ENCODE results near the gene PTPRM.

PTPRM gene

GRCh38 chr18:8142932-8143331 lies 575.8 kb downstream of the PTPRM start:
- no peak for DNase-seq

GRCh38 chr18:8151181-8151580 lies 584.1 kb downstream of the PTPRM start:
- no peak for DNase-seq

GRCh38 chr18:8153887-8154583 lies 586.9 kb downstream of the PTPRM start:
- no peak for DNase-seq

- no peak for DNase-seq
Observed at GRCh38 chr18:8162802-8163201, 595.7 kb downstream of the PTPRM start.

GRCh38 chr18:8163286-8163959 lies 596.3 kb downstream of the PTPRM start:
- DNase-seq = no peak

GRCh38 chr18:8165095-8165494 lies 598.0 kb downstream of the PTPRM start:
- DNase-seq = no peak

GRCh38 chr18:8167026-8167425 lies 599.9 kb downstream of the PTPRM start:
- no peak for DNase-seq

- DNase-seq = no peak
Observed at GRCh38 chr18:8167673-8168072, 600.6 kb downstream of the PTPRM start.

- no peak for DNase-seq
Observed at GRCh38 chr18:8169722-8170121, 602.6 kb downstream of the PTPRM start.

GRCh38 chr18:8174771-8175170 lies 607.7 kb downstream of the PTPRM start:
- no peak for DNase-seq

- DNase-seq = no peak
Observed at GRCh38 chr18:8175501-8176061, 608.5 kb downstream of the PTPRM start.

- no peak for DNase-seq
Observed at GRCh38 chr18:8176109-8176508, 609.0 kb downstream of the PTPRM start.

GRCh38 chr18:8176554-8176953 lies 609.4 kb downstream of the PTPRM start:
- no peak for DNase-seq

GRCh38 chr18:8177330-8178016 lies 610.4 kb downstream of the PTPRM start:
- DNase-seq = no peak

GRCh38 chr18:8186413-8186812 lies 619.3 kb downstream of the PTPRM start:
- no peak for DNase-seq

GRCh38 chr18:8188184-8188583 lies 621.1 kb downstream of the PTPRM start:
- no peak for DNase-seq

- DNase-seq = no peak
Observed at GRCh38 chr18:8190980-8191379, 623.9 kb downstream of the PTPRM start.

- no peak for DNase-seq
Observed at GRCh38 chr18:8194431-8194830, 627.3 kb downstream of the PTPRM start.

GRCh38 chr18:8196238-8196637 lies 629.1 kb downstream of the PTPRM start:
- no peak for DNase-seq

GRCh38 chr18:8197499-8197898 lies 630.4 kb downstream of the PTPRM start:
- DNase-seq = no peak

- no peak for DNase-seq
Observed at GRCh38 chr18:8207996-8208395, 640.9 kb downstream of the PTPRM start.

GRCh38 chr18:8208716-8209115 lies 641.6 kb downstream of the PTPRM start:
- DNase-seq = no peak

GRCh38 chr18:8212896-8213780 lies 646.0 kb downstream of the PTPRM start:
- no peak for DNase-seq
